Measurements from ENCODE around the gene INPP5A. TPM values are rescaled to one million over a fixed set of nuclear protein-coding genes. Genes with fewer than 3 reads are reported as not detected.

INPP5A gene
- total RNA-seq, 2 donors from 2014 or later: 20.7 to 26.7 TPM

DNA sequence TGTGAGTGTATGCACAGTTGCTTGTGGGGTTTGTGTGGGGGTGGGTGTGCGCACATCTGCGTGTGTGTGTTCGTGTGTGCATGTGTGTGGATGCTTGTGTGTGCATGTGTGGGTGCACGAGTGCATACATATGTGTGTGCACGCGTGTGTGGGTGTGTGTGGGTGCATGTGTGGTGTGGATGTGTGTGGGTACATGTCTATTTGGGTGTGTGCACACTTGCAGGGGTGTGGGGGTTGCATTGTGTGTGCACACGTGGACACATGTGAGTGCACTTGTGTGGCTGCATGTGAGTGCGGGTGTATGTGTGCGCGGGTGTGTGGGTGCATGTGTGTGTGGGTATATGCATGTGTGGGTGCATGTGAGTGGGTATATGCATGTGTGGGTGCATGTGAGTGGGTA is 174.7 kb downstream of the INPP5A start:
- Mint-ChIP-seq H3K36me3 (ENCODE audit: low read depth) (peaks cover 35% of the 10 kb centered on the region), H3K27ac (no peak overlapping the region), H3K27me3 (ENCODE audit: insufficient read depth) (no peaks in the 10 kb centered on the region), H3K4me1 (no peaks in the 10 kb centered on the region), H3K9me3 (peaks cover 10% of the 10 kb centered on the region), H3K4me3 (no peak overlapping the region)
- Histone ChIP-seq H3K27me3 (ENCODE audit: control insufficient read depth, insufficient read depth, low read length, poor library complexity, severe bottlenecking) (no peaks in the 10 kb centered on the region), H3K9me3 (ENCODE audit: control insufficient read depth, low read length) (no peaks in the 10 kb centered on the region), H3K9ac (ENCODE audit: extremely low read depth, low read length, poor library complexity, severe bottlenecking) (no peak overlapping the region), H3K4me3 (ENCODE audit: low read length) (no peak overlapping the region), H3K27ac (ENCODE audit: low read depth, low read length) (no peak overlapping the region), H3K4me1 (ENCODE audit: control insufficient read depth, insufficient read depth, low read length) (no peaks in the 10 kb centered on the region), H3K36me3 (ENCODE audit: control insufficient read depth, insufficient read depth, low read length) (no peaks in the 10 kb centered on the region)
- TF ChIP-seq, protein P1, sequence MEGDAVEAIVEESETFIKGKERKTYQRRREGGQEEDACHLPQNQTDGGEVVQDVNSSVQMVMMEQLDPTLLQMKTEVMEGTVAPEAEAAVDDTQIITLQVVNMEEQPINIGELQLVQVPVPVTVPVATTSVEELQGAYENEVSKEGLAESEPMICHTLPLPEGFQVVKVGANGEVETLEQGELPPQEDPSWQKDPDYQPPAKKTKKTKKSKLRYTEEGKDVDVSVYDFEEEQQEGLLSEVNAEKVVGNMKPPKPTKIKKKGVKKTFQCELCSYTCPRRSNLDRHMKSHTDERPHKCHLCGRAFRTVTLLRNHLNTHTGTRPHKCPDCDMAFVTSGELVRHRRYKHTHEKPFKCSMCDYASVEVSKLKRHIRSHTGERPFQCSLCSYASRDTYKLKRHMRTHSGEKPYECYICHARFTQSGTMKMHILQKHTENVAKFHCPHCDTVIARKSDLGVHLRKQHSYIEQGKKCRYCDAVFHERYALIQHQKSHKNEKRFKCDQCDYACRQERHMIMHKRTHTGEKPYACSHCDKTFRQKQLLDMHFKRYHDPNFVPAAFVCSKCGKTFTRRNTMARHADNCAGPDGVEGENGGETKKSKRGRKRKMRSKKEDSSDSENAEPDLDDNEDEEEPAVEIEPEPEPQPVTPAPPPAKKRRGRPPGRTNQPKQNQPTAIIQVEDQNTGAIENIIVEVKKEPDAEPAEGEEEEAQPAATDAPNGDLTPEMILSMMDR (conservative IDR thresholded peaks at IDR 0.05): no peak
- peak; percentile 15 for DNase-seq
- 92 to 100% methylated on average over 1 to 10 of the region's 10 CpGs for WGBS, 2 experiments (ENCODE audit: insufficient coverage in 1 of 2, insufficient read length in 1 of 2)

DNA sequence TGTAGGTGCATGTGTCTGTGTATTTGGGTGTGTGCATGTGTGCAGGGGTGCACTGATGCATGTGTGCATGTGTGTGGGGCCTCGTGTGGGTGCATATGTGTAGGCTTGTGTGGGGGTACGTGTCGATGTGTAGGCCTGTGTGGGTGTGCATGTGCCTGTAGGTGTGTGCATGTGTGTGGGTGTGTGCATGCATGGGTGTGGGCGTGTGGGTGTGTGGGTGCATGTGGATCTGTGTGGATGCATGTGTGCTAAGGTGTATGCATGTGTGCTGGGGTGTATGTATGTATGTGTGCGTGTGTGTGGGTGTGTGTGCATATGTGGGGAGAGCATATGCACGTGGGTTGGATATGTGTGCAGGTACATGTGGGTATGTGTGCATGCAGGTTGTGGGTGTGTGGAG is 175.2 kb downstream of the INPP5A start:
- Histone ChIP-seq H3K9ac (ENCODE audit: extremely low read depth, low read length, poor library complexity, severe bottlenecking) (no peak overlapping the region), H3K4me3 (ENCODE audit: low read length) (no peak overlapping the region), H3K4me1 (ENCODE audit: control insufficient read depth, insufficient read depth, low read length) (no peaks in the 10 kb centered on the region), H3K27ac (ENCODE audit: low read depth, low read length) (no peak overlapping the region), H3K9me3 (ENCODE audit: control insufficient read depth, low read length) (no peaks in the 10 kb centered on the region), H3K36me3 (ENCODE audit: control insufficient read depth, insufficient read depth, low read length) (no peaks in the 10 kb centered on the region), H3K27me3 (ENCODE audit: control insufficient read depth, insufficient read depth, low read length, poor library complexity, severe bottlenecking) (no peaks in the 10 kb centered on the region)
- Mint-ChIP-seq H3K4me1 (no peaks in the 10 kb centered on the region), H3K27ac (no peak overlapping the region), H3K9me3 (peaks cover 6% of the 10 kb centered on the region), H3K36me3 (ENCODE audit: low read depth) (peaks cover 31% of the 10 kb centered on the region), H3K4me3 (no peak overlapping the region), H3K27me3 (ENCODE audit: insufficient read depth) (no peaks in the 10 kb centered on the region)
- DNase-seq: peak; percentile 10
- WGBS, 2 experiments (ENCODE audit: insufficient coverage in 1 of 2, insufficient read length in 1 of 2): 88 to 94% methylated on average over 3 to 6 of the region's 6 CpGs
- TF ChIP-seq, protein P1 (conservative IDR thresholded peaks at IDR 0.05): no peak

DNA sequence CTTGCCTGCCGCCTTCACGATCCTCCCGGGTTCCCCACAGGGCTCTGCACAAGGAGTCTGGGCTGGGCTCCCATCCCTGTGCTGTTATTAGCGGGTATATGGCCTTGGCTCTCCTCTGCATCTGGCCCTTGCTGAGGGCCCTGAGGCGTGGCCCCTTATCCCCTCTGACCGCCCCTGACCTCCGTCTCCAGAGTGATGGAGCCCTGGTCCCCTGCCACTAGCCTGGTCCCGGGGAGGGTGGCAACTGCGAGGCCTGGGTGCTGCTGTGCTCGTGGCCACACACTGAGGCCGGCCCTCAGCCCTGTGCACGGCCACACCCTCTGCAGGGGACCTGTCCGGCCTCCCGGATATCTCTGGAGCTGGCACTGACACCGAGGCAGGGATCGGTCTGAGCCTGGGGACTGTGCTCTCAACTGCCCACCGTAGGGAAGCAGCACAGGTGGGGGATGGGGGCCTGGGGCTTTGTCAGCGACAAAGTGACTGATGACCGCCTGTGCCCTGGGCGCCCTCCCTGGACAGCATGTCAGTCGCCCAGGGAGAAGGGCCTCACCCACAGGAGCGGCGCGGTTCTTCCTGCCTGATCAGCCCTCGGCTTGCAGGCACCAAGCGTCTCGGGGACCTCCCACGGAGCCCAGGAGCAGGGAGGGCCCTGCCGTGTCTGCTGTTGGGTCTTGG is 176.0 kb downstream of the INPP5A start:
- Mint-ChIP-seq H3K36me3 (ENCODE audit: low read depth) (peaks cover 24% of the 10 kb centered on the region), H3K9me3 (no peaks in the 10 kb centered on the region)

More for the DNA sequence above, 176.0 kb downstream of the INPP5A start:
- H3K36me3 ChIP-seq (ENCODE audit: control insufficient read depth, insufficient read depth, low read length): no peaks in the 10 kb centered on the region
- H3K27ac Mint-ChIP-seq: no peak overlapping the region
- no peaks in the 10 kb centered on the region for H3K4me1 ChIP-seq (ENCODE audit: control insufficient read depth, insufficient read depth, low read length)
- H3K27ac ChIP-seq (ENCODE audit: low read depth, low read length): peak overlapping the region; percentile 64
- TF ChIP-seq, protein P1 (conservative IDR thresholded peaks at IDR 0.05): no peak
- no peaks in the 10 kb centered on the region for H3K27me3 ChIP-seq (ENCODE audit: control insufficient read depth, insufficient read depth, low read length, poor library complexity, severe bottlenecking)
- no peak overlapping the region for H3K4me3 Mint-ChIP-seq
- no peak overlapping the region for H3K4me3 ChIP-seq (ENCODE audit: low read length)
- no peak overlapping the region for H3K9ac ChIP-seq (ENCODE audit: extremely low read depth, low read length, poor library complexity, severe bottlenecking)
- H3K4me1 Mint-ChIP-seq: no peaks in the 10 kb centered on the region
- no peak for DNase-seq
- no peaks in the 10 kb centered on the region for H3K27me3 Mint-ChIP-seq (ENCODE audit: insufficient read depth)
- 87 to 92% methylated on average over 23 to 29 of the region's 29 CpGs for WGBS, 2 experiments (ENCODE audit: insufficient coverage in 1 of 2, insufficient read length in 1 of 2)
- peaks cover 3% of the 10 kb centered on the region for H3K9me3 ChIP-seq (ENCODE audit: control insufficient read depth, low read length)
